Nephron progenitor cell (in vitro differentiated cells): Measurements from ENCODE around the gene SETD1B.
A peak's percentile ranks its signal among the peaks of the same experiment; 100 is the strongest.

Experiments
- DNase-seq: peaks from one replicate; pipeline ENCODE4 v3.0.0; 2021
- H3K27ac Mint-ChIP-seq: 2 replicates; pipeline ENCODE4 v1.8.0; 2021; ENCODE audit warnings: mild to moderate bottlenecking, moderate library complexity, mixed read lengths
- H3K27me3 Mint-ChIP-seq: 2 replicates; pipeline ENCODE4 v1.8.0; 2021; ENCODE audit warnings: mild to moderate bottlenecking, low read depth, mixed read lengths; ENCODE audit not compliant: poor library complexity
- H3K36me3 Mint-ChIP-seq: 2 replicates; pipeline ENCODE4 v1.8.0; 2021; ENCODE audit warnings: low read depth, mixed read lengths
- H3K4me1 Mint-ChIP-seq: 2 replicates; pipeline ENCODE4 v1.8.0; 2021; ENCODE audit warnings: mixed read lengths
- H3K4me3 Mint-ChIP-seq: 2 replicates; pipeline ENCODE4 v1.8.0; 2021; ENCODE audit warnings: mild to moderate bottlenecking, moderate library complexity, mixed read lengths
- H3K9me3 Mint-ChIP-seq: 2 replicates; pipeline ENCODE4 v1.8.0; 2021; ENCODE audit warnings: mild to moderate bottlenecking, moderate library complexity, mixed read lengths
- CTCF ChIP-seq: fragments of 200-600 bp; sonication (generic); IDR thresholded peaks from 2 replicates; pipeline ENCODE4 v1.5.0; 2021; ENCODE audit warnings: antibody characterized with exemption

SETD1B gene

GRCh38 chr12:121808623-121809022 is 4.8 kb downstream of the SETD1B start:
- H3K9me3 Mint-ChIP-seq = no peaks in the 10 kb centered on the region
- H3K27ac Mint-ChIP-seq = peak overlapping the region; percentile 36
- no peak overlapping the region for H3K4me3 Mint-ChIP-seq
- H3K36me3 Mint-ChIP-seq = peaks cover 21% of the 10 kb centered on the region
- TF ChIP-seq CTCF = no peak
- no peaks in the 10 kb centered on the region for H3K27me3 Mint-ChIP-seq
- peaks cover 58% of the 10 kb centered on the region for H3K4me1 Mint-ChIP-seq
- DNase-seq = no peak

- Mint-ChIP-seq H3K27ac (no peak overlapping the region), H3K27me3 (no peaks in the 10 kb centered on the region), H3K4me1 (peaks cover 61% of the 10 kb centered on the region), H3K4me3 (no peak overlapping the region), H3K36me3 (peaks cover 21% of the 10 kb centered on the region), H3K9me3 (no peaks in the 10 kb centered on the region)
- no peak for DNase-seq
- no peak for TF ChIP-seq CTCF
Measured at GRCh38 chr12:121809712-121810116, 5.9 kb downstream of the SETD1B start.

GRCh38 chr12:121810234-121810817 is 6.5 kb downstream of the SETD1B start:
- no peak for TF ChIP-seq CTCF
- peaks cover 58% of the 10 kb centered on the region for H3K4me1 Mint-ChIP-seq

GRCh38 chr12:121810833-121811433 is 7.1 kb downstream of the SETD1B start:
- no peak for TF ChIP-seq CTCF
- Mint-ChIP-seq H3K27ac (peak overlapping the region; percentile 36), H3K36me3 (peaks cover 27% of the 10 kb centered on the region)

More at GRCh38 chr12:121810234-121810817, 6.5 kb downstream of the SETD1B start:
- Mint-ChIP-seq H3K27ac (peak overlapping the region; percentile 36), H3K36me3 (peaks cover 24% of the 10 kb centered on the region), H3K4me3 (no peak overlapping the region), H3K9me3 (no peaks in the 10 kb centered on the region), H3K27me3 (no peaks in the 10 kb centered on the region)
- DNase-seq = no peak

GRCh38 chr12:121811434-121812319 is 7.9 kb downstream of the SETD1B start:
- peak overlapping the region; percentile 48 for H3K27ac Mint-ChIP-seq
- H3K9me3 Mint-ChIP-seq = no peaks in the 10 kb centered on the region
- TF ChIP-seq CTCF = peak; percentile 99
- H3K36me3 Mint-ChIP-seq = peaks cover 33% of the 10 kb centered on the region
- DNase-seq = peak; percentile 89
- peaks cover 45% of the 10 kb centered on the region for H3K4me1 Mint-ChIP-seq
- H3K27me3 Mint-ChIP-seq = no peaks in the 10 kb centered on the region
- H3K4me3 Mint-ChIP-seq = peak overlapping the region; percentile 80

More at GRCh38 chr12:121810833-121811433, 7.1 kb downstream of the SETD1B start:
- H3K4me1 Mint-ChIP-seq = peaks cover 52% of the 10 kb centered on the region
- no peak for DNase-seq
- peak overlapping the region; percentile 77 for H3K4me3 Mint-ChIP-seq
- H3K27me3 Mint-ChIP-seq = no peaks in the 10 kb centered on the region
- no peaks in the 10 kb centered on the region for H3K9me3 Mint-ChIP-seq
